ENCODE data around the gene VPS33B. TPM values are rescaled to one million over a fixed set of nuclear protein-coding genes. Genes with fewer than 3 reads are reported as not detected.

Gene VPS33B
- total and polyA plus RNA-seq, 2 of the 13 experiments (the other 11 are each of a cell fraction or from before 2014, with no cell fraction given), result 15.8 to 16.5 TPM

GRCh38 chr15:90994417-90995311 is 27.7 kb downstream of the VPS33B start, which contains the start of gene PRC1 (continued):
- no peak for TF ChIP-seq PPARG (CRISPR knock-in tag; conservative IDR thresholded peaks at IDR 0.05)
- peak; percentile 92 for TF ChIP-seq SIN3B (IDR thresholded peaks at IDR 0.05; ENCODE audit: low read length)
- TF ChIP-seq ZNF552 (CRISPR knock-in tag; IDR thresholded peaks at IDR 0.05; ENCODE audit: borderline replicate concordance), result no peak
- no peak for TF ChIP-seq PLRG1 (conservative IDR thresholded peaks at IDR 0.05)
- 0 out of 2 replicates have a peak, but pooled peaks have one; percentile 50 for TF ChIP-seq FOXC1 (CRISPR knock-in tag; IDR thresholded peaks at IDR 0.05; ENCODE audit: borderline replicate concordance)
- TF ChIP-seq UBTF (CRISPR knock-in tag; IDR thresholded peaks at IDR 0.05), result peak; percentile 87
- TF ChIP-seq TFDP2 (CRISPR knock-in tag; IDR thresholded peaks at IDR 0.05), result peak; percentile 99
- TF ChIP-seq HBP1 (CRISPR knock-in tag; IDR thresholded peaks at IDR 0.05; ENCODE audit: low read depth), result peak; percentile 89
- no peak for TF ChIP-seq U2AF1 (optimal IDR thresholded peaks at IDR 0.05; ENCODE audit: low read depth, low read length)
- no peak for TF ChIP-seq TBP (CRISPR knock-in tag; IDR thresholded peaks at IDR 0.05)
- TF ChIP-seq MED1 (CRISPR knock-in tag; IDR thresholded peaks at IDR 0.05), result peak; percentile 64; the same call in 1 of the 2 replicates
- no peak for TF ChIP-seq PHB2 (IDR thresholded peaks at IDR 0.05; ENCODE audit: partially characterized antibody)
- 0 out of 2 replicates have a peak, but pooled peaks have one; percentile 60 for TF ChIP-seq LBX2 (CRISPR knock-in tag; IDR thresholded peaks at IDR 0.05; ENCODE audit: borderline replicate concordance)
- no peak for TF ChIP-seq KDM6A (CRISPR knock-in tag; IDR thresholded peaks at IDR 0.05; ENCODE audit: low read depth)
- TF ChIP-seq PHF8 (CRISPR knock-in tag; IDR thresholded peaks at IDR 0.05), result peak; percentile 90
- peak; percentile 81; the same call in 1 of the 2 replicates for TF ChIP-seq TGIF2 (CRISPR knock-in tag; IDR thresholded peaks at IDR 0.05)
- TF ChIP-seq MATR3 (CRISPR knock-in tag; IDR thresholded peaks at IDR 0.05), result no peak
- peak; percentile 94 for TF ChIP-seq HDAC1 (CRISPR knock-in tag; IDR thresholded peaks at IDR 0.05)
- TF ChIP-seq CREB3 (CRISPR knock-in tag; IDR thresholded peaks at IDR 0.05), result no peak
- no peak for TF ChIP-seq SNAI1 (CRISPR knock-in tag; IDR thresholded peaks at IDR 0.05; ENCODE audit: borderline replicate concordance)
- TF ChIP-seq FOXM1 (CRISPR knock-in tag; IDR thresholded peaks at IDR 0.05), result peak; percentile 96
- TF ChIP-seq MNT (IDR thresholded peaks at IDR 0.05), result peak; percentile 64
- TF ChIP-seq MYC (CRISPR knock-in tag; IDR thresholded peaks at IDR 0.05; ENCODE audit: borderline replicate concordance), result peak; percentile 78; the same call in 1 of the 2 replicates
